Ammon's horn (tissue), 1 donor: ENCODE results near the gene SURF4.

Experiments
- DNase-seq: peaks from one replicate; pipeline ENCODE4 v3.0.0-alpha.2; 2016; ENCODE audit warnings: low spot score

SURF4 gene

DNA sequence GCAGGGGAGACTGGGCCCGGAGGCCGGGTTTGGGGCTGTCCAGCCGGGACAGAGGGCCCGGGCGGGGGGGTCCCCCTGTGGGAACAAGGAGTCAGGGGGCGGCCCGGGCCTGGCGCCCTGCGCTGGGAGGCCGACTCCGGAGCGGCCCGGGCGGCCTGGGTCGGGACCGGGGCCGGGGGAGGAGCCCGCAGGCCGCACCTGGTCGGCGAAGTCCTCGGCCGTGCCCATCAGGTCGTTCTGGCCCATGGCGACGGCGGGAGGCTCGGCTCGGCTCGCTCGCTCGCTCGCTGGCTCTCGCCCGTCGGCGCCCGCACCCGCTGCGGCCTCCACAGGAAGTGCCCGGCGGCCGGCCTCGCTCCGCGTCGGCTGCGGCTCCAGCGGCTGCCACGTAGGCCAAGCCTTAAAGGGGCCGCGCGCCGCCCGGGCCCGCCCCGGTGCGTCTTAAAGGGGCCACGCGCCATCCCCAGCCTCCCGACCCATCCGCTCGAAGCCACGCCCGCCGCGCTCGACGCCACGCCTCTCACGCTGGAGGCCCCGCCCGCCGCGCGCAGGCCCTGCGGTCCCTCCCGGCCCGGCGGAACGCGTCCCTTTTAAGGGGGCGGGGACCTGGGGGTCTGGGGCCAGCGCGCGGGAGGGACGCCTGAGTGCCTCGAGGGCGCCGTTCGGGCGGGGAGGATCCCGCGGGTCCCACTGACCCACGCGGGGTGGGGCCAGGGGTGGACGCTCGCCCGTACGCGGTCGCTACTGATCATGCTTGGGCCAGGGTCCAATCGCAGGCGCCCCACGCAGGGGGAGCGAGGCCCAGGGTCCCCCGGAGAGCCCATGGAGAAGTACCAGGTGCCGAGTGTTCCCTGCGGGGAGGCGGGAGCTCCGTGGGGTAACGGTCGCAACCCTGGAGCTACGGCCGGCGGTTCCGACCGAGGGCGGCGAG lies at the start of gene SURF4, which contains the start of gene STKLD1:
Gene SURF4, minus strand, starts transcription at position 337 of the 931 bp plus-strand sequence. Its CDS starts 91 bp downstream, at position 246.
Gene STKLD1, plus strand, starts transcription at position 643 of the 931 bp plus-strand sequence. Its CDS starts 108 bp downstream, at position 751.
- peak; percentile 98 for DNase-seq

GRCh38 chr9:133425049-133425632 lies 49.3 kb upstream of the SURF4 start:
- no peak for DNase-seq

- no peak for DNase-seq
Measured at GRCh38 chr9:133424187-133424586, 48.3 kb upstream of the SURF4 start.

DNA sequence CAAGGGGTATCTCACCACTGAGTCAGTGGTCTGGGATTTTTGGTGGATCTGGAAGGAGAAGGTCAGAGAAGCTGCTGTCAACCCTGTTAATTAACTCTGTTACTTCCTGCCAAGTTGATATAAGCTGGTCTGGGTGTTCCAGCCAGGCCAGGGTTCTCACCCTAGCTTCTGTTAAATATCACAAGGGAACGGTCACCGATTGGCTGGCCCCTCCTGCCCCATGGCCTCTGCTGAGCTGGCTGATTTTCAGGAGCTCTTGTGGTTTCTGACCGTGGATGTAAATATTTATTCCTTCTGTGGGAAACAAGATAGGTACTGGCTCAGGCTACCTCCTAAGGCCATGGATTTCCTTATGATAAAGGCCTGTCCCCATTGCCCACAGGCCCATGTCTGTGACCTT lies 47.4 kb upstream of the SURF4 start:
- DNase-seq: no peak

GRCh38 chr9:133421615-133422542 lies 46.0 kb upstream of the SURF4 start, which contains the start of gene ADAMTS13:
TSS of gene ADAMTS13 (plus strand) at chr9:133422367. CDS start at chr9:133422444, 77 bp downstream.
- peak; percentile 24 for DNase-seq

DNA sequence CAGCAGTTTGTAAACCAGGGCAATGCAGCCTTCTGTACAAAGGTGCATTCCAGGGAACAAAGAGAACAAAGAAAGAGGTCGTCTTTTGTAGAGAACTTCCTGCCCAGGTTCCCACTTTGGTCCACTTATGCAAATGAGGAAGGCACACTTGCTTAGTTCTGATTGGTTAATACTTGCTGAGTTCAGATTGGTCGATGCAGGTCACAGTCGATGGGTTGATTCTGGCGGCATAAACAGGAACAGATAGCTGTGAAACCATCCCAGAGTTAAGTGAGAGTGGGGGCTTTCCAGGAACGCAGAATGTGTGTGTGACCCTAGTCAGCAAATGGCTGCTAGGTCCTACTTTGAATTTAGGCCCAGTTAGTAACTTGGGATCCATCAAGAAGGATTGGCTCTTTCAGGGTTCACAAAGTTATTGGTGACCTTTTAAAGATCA lies 44.5 kb upstream of the SURF4 start:
- DNase-seq: no peak

GRCh38 chr9:133419005-133419404 lies 43.1 kb upstream of the SURF4 start:
- DNase-seq: no peak

GRCh38 chr9:133417541-133418461 lies 41.9 kb upstream of the SURF4 start, which contains the start of gene REXO4:
TSS of gene REXO4 (minus strand) at chr9:133418010. CDS start at chr9:133417844, 166 bp downstream.
- peak; percentile 79 for DNase-seq

- no peak for DNase-seq
Measured at GRCh38 chr9:133415170-133415569, 39.3 kb upstream of the SURF4 start.

GRCh38 chr9:133408042-133408441 lies 32.2 kb upstream of the SURF4 start:
- no peak for DNase-seq

DNA sequence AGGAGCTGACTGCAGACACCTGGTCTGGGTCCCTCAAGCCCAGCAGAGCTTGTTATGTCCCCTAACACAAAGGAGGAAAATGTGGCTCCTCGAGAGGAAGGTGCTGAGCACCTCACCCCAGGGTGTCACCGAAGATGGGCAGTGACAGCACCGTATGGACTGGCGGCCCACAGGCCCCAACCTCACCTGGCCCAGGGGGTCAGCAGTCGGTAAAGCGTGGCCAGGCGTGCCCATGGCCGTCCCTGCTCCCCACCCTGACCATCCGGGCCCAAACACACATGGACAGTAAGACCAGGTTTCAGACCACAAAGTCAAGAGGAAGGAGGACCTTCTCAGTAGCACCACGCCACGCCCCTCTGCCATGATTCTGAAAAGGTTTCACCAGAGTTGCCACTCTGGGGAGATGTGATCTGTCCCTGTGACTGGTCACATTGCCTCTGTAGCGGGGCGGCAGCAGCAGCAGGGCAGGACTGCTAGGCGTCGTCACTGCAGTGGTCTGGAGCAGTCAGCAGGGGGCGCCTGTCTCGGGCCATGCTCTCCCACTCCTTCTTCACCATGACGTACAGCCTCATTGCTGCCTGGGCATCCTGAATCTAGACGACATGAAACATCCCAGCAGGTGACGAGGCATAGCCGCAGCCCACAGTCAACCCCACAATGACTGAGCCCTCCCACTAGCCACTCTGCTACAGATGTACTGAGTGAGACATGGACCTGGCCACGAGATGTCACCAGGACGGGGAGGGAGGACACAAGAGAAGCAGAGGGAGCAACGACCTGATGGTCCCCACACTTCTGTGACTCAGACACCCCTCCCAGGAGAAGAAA lies 30.8 kb upstream of the SURF4 start:
- DNase-seq: peak; percentile 84

DNA sequence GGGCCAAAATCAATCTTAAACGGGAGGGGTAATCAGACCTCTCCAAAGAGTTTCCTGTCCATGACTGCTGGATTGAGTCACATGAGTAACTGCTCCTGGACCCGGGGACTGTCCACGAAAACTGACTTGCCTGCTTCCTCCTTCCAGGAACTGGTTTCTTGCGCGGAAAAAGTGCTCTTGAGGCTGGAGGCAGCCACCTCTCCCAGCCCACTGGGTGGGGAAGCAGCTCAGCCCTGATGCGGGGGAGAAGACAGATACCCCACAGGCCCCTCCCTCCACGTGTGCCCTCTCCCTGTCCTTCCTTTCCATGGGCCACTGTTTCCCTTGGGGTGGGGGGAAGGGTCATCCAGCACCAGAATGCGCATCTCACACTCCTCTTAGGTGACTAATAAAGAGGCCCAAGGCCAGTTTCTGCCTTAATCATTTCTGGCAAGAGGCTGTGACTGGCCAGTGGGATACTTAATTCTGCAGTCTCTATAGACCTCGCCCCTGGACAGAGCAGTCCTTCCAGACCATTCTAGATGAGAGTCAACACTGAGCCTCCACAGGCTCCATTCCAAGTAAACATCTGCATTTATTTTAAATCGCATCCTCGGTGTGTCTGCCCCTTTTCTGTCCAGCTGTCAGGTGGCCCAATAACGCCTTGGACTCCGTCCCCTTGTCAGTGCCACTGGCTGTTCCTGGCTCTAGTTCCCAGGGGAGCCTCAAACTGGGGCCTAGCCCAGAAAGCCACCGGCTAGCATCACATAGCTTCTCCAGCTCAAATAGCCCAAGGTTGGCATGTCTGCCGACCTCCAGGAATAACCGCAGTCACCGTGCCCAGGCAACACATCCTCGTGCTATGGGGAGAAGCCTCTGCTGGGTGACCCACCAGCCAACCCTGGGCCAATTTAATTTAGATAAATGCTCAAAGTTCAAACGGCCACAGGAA lies 29.9 kb upstream of the SURF4 start:
- no peak for DNase-seq

DNA sequence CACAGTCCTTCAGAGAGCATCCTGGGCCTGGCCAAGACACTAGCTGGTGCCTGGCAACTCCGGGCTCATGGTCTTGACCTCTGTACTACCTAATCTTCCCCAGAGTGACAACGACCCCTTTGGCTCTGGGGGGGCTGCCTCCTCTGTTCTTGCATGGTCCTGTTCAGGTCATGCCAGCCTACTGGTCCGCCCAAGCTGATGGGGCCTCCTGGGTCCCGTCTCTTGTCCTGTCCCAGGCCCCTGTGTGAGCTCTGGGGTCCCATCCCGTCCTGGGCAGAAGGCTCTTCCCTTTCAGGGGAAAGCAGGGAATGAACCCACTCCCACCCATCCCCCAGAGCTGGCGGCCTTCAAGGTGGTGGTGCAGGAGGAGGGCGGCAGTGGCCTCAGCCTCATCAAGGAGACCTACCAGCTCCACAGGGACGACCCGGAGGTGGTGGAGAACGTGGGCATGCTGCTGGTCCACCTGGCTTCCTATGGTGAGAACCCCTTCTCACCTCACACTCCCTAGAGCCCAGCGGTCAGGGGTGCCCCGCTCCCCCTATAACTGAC lies 28.7 kb upstream of the SURF4 start:
- DNase-seq: no peak

DNA sequence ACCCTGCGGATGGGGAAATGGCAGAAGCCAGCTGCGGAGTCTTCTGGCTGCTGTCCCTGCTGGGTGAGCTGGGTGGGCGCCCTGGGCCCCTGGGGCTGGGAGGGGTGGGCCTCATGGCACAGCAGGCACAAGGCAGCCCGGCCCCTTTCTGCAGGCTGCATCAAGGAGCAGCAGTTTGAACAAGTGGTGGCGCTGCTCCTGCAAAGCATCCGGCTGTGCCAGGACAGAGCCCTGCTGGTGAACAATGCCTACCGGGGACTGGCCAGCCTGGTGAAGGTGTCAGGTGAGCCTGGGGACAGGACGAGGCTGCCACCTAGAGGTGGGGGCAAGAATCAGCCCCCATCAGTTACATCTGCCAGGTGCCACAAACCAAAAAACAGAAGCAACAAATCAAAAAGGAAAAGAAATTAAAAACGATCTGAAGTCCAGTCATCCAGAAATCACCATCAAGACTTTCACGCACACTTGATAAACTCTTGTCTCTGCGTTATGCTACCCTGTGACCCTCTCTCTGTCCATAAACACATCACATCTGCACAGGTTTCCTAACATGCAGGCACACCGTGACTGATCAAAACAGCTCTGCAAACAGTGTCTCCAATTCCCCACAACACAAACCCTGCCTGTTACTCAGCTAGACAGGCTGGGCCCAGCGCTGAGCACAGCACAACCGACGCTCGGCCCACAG lies 28.1 kb upstream of the SURF4 start:
- no peak for DNase-seq

GRCh38 chr9:133402689-133403088 lies 26.8 kb upstream of the SURF4 start:
- no peak for DNase-seq

DNA sequence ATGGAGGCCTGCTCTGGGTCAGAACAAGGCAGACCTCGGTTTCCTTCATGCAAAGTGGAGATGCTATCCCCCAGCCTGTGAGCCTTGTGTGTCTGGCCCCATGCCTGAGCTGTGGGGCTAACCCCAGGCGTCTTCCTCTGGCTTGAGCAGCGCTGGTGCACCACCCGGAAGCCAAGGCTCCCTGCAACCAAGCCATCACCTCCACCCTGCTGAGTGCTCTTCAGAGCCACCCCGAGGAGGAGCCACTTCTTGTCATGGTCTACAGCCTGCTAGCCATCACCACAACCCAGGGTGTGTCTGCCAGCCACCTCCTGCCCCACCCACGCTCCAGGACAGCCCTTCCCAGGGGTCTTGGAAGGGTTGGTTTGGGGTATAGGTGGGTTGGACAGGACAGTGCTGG lies 25.7 kb upstream of the SURF4 start:
- DNase-seq: no peak

GRCh38 chr9:133400292-133400691 lies 24.4 kb upstream of the SURF4 start:
- no peak for DNase-seq

DNA sequence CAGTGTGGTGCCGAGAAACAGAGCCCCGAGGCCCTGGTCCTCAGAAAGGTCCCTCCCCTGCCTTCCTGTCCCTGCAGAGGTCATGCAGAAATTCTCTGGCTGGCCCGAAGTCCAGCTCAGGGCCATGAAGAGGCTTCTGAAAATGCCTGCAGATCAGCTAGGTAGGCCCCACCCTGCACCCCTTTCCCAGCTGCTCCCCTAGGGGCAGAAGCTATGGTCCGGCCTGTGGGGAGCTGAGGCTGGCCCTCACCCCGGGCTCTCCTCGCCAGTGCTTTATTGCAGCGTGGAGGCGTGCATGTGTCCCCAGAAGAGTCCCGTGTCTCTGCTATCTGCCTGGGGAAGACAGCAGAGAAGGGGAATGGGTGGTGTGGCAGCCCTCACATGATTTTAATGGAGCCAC lies 22.0 kb upstream of the SURF4 start:
- DNase-seq: no peak
